ENCODE data around the gene LOXL4.
A peak's percentile ranks its signal among the peaks of the same experiment; 100 is the strongest.

The LOXL4 gene

DNA sequence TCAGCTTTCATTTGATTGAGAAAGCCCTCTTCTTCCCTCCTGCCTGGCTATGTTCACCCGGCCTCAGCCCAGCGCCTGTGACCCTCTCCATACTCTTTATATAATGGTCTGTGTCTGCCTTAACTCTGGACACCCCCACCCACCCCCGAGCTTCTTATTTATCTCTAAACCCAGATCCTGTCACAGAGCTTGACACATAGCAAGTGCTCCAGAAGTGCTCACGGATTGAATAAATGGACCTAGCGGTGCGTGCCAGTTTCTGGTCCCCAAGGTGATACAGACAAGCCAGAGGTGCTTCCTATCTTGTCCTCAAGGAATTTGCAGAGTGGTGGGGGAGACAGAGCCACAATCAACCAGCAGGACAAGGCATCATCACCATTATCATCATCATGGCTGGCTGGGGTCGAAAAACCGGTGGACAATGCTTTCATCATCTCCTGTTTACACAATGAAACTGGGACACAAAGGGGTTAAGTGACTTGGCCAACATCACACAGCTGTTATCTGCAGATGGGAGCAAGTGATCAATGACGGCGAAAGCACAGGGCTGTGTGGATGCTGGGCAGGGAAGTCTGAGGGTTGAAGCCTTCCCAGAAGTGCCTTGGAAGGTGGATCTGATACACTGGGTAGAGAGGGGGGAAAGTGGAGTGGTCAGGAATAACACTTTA is 2.2 kb upstream of the LOXL4 start:
- TF ChIP-seq CTCF (IDR thresholded peaks at IDR 0.05; ENCODE audit: unreplicated experiment in 3 of 3) = no peak
- Mint-ChIP-seq H3K27me3 (ENCODE audit: low read depth) (peaks cover 13% of the 10 kb centered on the region), H3K4me1 (peaks cover 34% of the 10 kb centered on the region), H3K27ac (peak overlapping the region in 1 of 3 experiments; percentile 14), H3K36me3 (ENCODE audit: low read depth) (no peaks in the 10 kb centered on the region), H3K4me3 (peak overlapping the region; percentile 50 to 65 (median 62)), H3K9me3 (no peaks in the 10 kb centered on the region)

DNA sequence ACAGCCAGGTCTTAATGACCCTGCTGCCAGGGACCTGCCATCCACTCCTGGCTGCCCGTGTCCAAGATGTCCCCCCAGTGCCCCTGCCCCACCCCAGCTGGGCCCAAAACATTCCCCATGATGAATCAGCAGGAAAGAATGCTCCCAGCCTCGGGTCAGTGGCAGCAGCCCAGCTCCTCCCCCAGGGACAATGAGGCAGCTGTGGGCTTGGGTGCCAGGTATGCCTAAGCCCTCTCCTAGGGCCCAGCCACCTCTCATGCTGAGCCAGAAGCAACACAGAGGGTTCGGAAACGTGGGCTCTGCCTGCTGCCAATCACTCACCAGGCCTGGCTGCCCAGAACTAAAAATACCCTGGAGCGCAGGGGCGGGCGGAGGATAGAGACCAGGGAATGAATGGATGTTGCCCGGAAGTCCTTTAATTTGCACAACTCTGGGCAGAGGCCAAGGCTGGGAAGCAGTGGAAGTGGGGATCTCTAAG is 1.5 kb upstream of the LOXL4 start:
- Mint-ChIP-seq H3K36me3 (ENCODE audit: low read depth) (no peaks in the 10 kb centered on the region), H3K9me3 (no peaks in the 10 kb centered on the region), H3K27ac (peak overlapping the region in 1 of 3 experiments; percentile 14), H3K4me3 (peak overlapping the region; percentile 73 to 80 (median 76)), H3K4me1 (peaks cover 34% of the 10 kb centered on the region), H3K27me3 (ENCODE audit: low read depth) (peaks cover 13% of the 10 kb centered on the region)
- TF ChIP-seq CTCF (IDR thresholded peaks at IDR 0.05; ENCODE audit: unreplicated experiment in 3 of 3) = no peak

DNA sequence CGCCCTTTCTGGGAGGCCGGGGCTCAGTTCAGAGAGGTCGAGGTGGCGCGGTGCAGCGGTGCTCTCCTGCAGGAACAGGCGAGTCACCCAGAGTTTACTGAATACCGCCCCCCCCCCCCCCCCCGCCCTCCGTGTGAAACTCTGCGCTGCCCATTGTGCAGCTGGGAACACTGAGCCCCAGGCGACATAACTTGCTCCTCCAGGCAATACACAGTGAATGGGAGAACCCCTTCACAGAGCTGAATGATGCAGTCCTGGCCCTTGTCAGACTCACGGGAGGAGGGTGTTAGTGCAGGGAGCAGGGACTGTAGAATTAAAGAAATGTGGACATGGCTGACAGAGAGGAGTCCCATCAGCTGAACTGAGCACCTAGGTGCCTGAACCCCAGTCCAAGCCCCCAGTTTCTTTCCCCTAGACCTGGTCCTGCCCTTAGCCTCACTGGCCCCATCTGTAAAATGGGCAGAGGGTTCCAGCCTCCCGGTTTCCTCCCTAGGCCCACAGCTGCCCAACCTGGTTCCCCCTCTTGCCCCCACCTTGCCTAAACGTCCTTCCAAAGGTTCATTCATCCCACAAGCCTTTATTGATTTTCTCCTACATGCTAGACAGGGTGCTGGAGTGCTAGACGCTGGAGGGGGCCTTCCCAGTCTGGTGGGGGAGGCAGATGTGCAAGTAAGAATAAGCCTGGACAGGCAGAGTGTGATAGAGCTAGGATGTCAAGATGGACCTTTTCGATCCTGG is 869 bp upstream of the LOXL4 start:
- H3K36me3 Mint-ChIP-seq (ENCODE audit: low read depth) = no peaks in the 10 kb centered on the region

GRCh38 chr10:98267069-98267893 is 713 bp downstream of the LOXL4 start:
- TF ChIP-seq CTCF (IDR thresholded peaks at IDR 0.05; ENCODE audit: unreplicated experiment in 3 of 3) = no peak
- peaks cover 13% of the 10 kb centered on the region for H3K27me3 Mint-ChIP-seq (ENCODE audit: low read depth)
- H3K4me1 Mint-ChIP-seq = peaks cover 34% of the 10 kb centered on the region
- peak overlapping the region; percentile 84 to 87 (median 86) for H3K4me3 Mint-ChIP-seq
- H3K36me3 Mint-ChIP-seq (ENCODE audit: low read depth) = no peaks in the 10 kb centered on the region
- H3K9me3 Mint-ChIP-seq = no peaks in the 10 kb centered on the region
- H3K27ac Mint-ChIP-seq = peak overlapping the region in 2 of 3 experiments; percentile 57 to 62

More for the DNA sequence above, 869 bp upstream of the LOXL4 start:
- H3K4me3 Mint-ChIP-seq = peak overlapping the region; percentile 73 to 80 (median 76)
- no peaks in the 10 kb centered on the region for H3K9me3 Mint-ChIP-seq
- peaks cover 13% of the 10 kb centered on the region for H3K27me3 Mint-ChIP-seq (ENCODE audit: low read depth)
- H3K4me1 Mint-ChIP-seq = peaks cover 34% of the 10 kb centered on the region
- no peak for TF ChIP-seq CTCF (IDR thresholded peaks at IDR 0.05; ENCODE audit: unreplicated experiment in 3 of 3)
- H3K27ac Mint-ChIP-seq = peak overlapping the region in 1 of 3 experiments; percentile 14

- H3K27ac Mint-ChIP-seq = peak overlapping the region in 2 of 3 experiments; percentile 5 to 62
- H3K4me3 Mint-ChIP-seq = peak overlapping the region; percentile 63 to 87 (median 86)
- H3K36me3 Mint-ChIP-seq (ENCODE audit: low read depth) = no peaks in the 10 kb centered on the region
- peaks cover 13% of the 10 kb centered on the region for H3K27me3 Mint-ChIP-seq (ENCODE audit: low read depth)
- TF ChIP-seq CTCF (IDR thresholded peaks at IDR 0.05; ENCODE audit: unreplicated experiment in 3 of 3) = no peak
- peaks cover 34% of the 10 kb centered on the region for H3K4me1 Mint-ChIP-seq
- no peaks in the 10 kb centered on the region for H3K9me3 Mint-ChIP-seq
Measured at GRCh38 chr10:98266647-98267046, 1.3 kb downstream of the LOXL4 start.

Measured in nephron (organoid).